Activated CD4-positive, CD25-positive, alpha-beta regulatory T cell treated with anti-CD3 and anti-CD28 coated beads, Interleukin-2, amount 50 U/mL, for 72 hours (primary cell): ENCODE measurements around the gene RABAC1.
"Not testable (repeated sequence)": the region's sequence is repeated elsewhere in the genome, so short reads cannot be mapped to it uniquely, and the experiment has no call there.

ENCODE experiments used
- DNase-seq: peaks from one replicate; pipeline ENCODE4 v3.0.0; 2021

RABAC1 gene

GRCh38 chr19:41944336-41944735 is 14.8 kb downstream of the RABAC1 start:
- no peak for DNase-seq

DNA sequence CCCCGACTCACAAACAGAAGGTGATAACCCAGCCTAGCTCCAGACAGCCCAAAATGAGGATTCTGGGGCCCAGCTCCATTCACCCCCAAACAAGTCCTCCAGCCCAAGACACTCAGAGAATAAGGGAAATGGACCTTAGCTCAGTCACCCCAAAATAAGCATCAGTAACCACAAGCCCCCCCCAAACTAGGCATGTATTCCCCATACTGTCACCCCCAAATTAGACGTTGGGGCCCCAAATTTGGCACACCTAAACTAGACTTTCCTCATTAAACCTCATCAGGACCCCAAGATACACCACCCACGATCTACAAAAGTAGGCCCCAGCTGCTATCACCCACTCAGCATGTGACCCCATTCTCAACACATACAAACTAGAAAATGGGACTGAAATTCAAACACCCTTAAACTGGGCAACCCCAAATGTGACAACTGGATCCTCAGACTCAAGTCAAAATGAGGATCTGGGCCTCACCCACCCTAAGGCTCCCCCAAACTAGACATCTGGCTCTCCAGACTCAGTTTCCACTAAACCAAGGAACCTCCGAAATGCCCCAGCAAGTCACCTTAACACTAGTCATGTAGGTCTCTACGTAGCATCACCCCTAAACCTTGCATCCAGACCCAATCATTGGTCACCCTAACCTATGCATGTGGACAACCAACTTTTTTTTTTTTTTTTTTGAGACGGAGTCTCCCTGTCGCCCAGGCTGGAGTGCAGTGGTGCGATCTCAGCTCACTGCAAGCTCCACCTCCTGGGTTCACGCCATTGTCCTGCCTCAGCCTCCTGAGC is 17.5 kb downstream of the RABAC1 start:
- no peak for DNase-seq

- DNase-seq, result no peak
Measured at GRCh38 chr19:41940731-41941409, 18.3 kb downstream of the RABAC1 start.

DNA sequence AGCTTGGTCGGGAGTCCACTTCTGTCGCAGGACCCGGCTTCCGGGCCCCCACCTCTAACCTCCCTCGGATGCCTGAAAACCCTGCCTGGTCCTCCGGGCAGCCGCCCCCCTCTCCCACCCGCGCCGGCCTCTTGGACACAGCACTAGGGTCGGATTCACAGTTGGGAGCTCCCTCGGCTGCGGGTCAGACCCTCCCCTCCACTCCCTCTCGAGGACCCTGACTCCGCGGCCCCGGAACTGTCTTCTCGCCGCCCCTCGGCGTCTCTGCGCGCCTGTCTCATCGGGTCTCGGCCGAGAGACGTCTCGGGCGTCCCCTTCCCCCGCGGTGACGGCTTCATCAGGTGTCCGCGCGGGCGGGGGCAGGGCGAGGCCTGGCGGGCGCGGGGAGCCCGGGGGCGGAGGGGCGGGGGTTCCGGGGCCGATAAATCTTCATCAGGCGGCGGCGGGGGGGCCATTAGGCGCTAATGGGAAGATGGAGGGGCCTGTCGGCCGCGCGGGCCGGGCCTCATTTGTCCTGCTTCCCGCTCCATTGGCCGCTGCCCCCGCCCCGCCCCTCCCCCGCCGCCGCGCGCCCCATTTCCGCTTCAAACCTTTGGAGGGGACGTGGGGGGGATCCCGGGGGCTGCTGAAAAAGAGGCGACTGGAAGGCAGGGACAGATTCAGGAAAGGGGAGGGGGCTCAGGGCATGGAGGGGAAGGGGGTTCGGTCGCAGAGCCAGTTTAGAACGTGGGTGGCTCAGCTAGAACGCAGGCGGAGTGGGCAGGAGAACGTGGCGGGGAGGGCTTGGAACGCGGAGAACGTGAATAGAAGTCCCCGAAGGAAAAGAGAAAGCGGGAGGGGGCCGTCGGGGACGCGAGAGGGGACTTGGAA is 19.0 kb downstream of the RABAC1 start:
- peak; percentile 63 for DNase-seq

- not testable (repeated sequence) for DNase-seq
Measured at GRCh38 chr19:41939209-41939608, 19.9 kb downstream of the RABAC1 start.

DNA sequence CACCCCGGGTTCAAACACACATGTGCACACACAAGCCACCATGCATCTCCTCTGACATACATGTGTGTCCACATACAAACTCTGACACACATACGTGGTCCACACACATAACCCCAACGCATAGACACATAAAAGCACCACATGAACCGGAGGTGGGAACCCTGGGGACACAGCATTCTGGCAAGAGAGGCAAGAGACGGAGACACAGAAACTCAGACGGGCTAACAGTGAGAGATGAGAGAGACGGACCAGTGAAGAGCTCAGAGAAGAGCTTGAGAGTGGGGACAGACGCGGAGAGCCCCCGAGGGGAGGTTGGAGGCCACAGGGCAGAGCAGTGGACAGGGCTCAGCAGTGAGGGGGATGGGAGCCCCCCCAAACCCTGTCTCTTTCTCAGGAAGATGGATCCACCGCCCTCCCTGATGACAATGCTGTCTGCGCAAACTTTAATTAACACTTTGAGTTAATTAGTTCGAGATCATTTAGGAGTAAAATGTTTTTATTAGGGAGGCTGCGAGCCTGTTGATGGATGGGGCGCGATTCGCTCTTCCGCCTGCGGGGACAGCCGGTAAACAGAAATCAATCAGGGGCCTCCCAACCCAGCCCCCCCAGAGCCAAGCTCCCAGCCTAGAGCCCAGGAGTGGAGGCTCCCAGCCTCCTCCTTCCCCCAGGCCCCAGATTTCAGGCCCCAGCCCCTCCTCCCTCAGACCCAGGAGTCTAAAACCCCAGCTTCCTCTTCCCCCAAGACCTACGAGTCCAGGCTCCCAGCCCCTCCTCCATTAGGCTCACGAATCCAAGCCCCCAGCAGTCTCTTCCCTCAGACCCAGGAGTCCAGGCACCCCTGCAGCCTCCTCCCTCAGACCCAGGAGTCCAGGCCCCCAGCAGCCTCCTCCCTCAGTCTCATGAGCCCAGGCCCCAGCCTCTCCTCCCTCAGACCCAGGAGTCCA is 21.3 kb downstream of the RABAC1 start:
- DNase-seq, result no peak

DNA sequence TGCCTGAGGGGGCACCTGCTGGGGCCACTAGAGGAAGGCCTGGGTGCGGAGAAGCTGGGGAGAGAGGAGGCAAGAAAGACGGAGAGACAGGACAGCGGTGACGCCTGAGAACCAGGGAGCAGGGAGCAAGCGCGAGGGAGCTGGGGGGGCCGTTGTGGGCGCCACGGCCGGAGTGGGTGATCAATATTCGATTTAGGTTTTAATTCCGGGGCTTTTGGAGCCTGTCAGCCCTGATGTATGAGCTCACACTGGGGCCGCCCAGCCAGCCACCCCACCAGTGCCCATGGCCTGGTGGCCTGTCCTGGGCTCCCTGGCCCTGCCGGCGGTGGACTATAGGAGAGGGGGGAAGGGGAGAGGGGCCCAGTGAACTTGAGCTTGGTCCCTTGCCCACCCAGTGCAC is 22.2 kb downstream of the RABAC1 start:
- no peak for DNase-seq

DNA sequence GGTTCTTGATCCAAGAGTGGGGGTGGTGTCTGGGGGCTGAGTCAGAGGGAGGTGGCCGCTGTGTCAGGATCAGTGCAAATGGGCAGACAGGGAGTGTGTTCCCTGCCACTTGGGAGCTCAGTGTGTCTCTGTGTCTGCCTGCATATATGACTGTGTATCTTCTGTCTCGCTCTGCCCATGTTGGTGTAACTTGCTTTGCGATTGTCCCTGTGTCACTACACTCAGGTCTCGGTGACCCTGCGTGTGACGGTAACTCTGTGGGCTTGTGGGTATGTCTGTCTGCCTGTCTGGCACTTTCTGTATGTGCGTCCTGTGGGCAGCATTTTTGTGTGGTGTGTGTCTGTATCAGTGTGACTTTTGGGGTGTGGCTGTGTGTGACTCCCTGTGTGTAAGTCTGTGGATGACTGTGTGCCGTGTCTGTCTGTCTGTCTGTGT is 22.7 kb downstream of the RABAC1 start:
- no peak for DNase-seq

DNA sequence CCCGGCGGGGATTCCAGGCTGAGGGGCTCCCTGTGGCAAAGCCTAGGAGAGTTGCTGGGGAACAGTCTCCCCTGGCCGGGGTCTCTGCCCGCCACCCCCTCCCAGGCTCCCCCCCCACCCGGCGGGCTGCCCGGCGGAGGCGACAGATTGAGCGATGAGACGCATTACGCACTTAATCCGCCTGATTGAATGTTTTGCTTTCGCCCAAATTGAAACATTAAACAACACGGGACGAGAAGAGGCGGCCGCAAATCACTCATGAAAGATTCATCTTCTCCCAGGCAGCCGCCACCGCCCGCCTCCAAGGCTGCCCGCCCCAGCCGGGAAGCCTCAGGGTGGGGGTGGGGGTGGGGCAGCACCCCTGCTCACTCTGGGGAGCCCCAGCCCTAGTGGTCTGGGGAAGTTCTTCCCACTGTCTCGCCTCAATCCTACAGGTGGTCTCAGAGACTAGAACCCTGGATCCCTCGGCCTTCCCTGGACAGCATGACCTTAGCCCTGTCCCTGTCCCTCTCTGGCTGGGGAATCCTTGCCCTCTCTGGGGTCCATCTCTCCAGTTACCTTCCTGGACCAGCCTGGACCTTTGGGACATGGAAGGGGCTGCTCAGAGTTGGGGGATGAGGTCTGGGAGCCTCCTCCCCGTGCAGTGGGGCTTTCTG is 23.2 kb downstream of the RABAC1 start:
- DNase-seq, result no peak

- peak; percentile 82 for DNase-seq
Measured at GRCh38 chr19:41934849-41935374, 24.2 kb downstream of the RABAC1 start.

DNA sequence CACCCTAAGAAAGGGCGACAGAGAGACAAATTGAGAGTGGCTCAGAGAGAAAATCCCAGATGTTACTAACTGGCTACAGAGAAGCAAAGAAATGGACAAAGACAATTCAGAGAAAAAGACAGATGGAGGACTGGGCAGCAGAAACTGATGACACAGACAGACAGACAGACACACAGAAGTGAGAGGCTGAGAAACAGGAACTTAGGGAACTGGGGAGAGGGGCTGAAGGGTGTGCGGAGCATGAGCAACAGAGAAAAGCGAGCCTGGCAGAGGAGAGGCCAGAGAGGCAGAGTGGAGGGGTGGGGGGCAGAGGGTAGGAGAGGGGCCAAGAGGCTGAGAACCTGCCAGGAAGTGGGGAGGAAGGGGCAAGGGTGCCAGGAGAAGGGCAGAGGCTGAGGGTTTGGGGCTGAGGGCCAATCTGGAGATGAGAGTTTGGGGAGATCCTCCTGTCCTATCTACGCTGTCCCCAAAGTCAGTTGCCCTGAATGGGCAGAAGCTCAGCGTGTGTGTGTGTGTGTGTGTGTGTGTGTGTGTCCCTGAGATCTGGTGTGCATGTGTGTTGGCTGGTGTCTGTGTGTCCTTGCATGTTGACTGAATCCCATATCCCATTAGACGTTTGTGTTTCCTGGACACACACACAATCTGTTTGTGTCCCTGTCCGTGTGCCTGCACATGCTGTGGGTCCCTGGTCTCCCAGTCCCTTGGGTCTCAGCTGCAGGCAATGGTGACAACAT is 25.3 kb downstream of the RABAC1 start:
- DNase-seq, result no peak

GRCh38 chr19:41932720-41933332 is 26.3 kb downstream of the RABAC1 start:
- no peak for DNase-seq

GRCh38 chr19:41932259-41932719 is 26.8 kb downstream of the RABAC1 start:
- no peak for DNase-seq

GRCh38 chr19:41930926-41931592 is 28.1 kb downstream of the RABAC1 start:
- no peak for DNase-seq

DNA sequence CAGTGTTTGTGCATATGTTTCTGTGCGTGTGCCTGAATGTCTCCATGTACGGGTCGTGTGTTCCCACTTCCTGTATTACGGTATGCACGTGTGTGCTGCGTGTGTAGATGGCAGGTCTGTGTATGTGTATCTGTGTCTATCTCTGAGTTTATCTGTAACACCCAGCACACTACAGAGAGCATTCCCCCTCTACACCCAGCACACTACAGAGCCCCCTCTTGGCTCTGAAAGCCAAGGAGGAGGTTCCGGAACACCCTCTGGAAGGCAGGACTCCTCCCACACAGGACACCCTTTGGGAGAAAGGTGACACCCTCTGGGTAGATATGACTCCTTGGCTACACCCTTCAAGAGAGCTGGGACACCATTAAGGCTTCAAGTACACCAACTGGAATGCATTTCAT is 28.8 kb downstream of the RABAC1 start:
- no peak for DNase-seq

- no peak for DNase-seq
Measured at GRCh38 chr19:41929536-41930071, 29.5 kb downstream of the RABAC1 start.

DNA sequence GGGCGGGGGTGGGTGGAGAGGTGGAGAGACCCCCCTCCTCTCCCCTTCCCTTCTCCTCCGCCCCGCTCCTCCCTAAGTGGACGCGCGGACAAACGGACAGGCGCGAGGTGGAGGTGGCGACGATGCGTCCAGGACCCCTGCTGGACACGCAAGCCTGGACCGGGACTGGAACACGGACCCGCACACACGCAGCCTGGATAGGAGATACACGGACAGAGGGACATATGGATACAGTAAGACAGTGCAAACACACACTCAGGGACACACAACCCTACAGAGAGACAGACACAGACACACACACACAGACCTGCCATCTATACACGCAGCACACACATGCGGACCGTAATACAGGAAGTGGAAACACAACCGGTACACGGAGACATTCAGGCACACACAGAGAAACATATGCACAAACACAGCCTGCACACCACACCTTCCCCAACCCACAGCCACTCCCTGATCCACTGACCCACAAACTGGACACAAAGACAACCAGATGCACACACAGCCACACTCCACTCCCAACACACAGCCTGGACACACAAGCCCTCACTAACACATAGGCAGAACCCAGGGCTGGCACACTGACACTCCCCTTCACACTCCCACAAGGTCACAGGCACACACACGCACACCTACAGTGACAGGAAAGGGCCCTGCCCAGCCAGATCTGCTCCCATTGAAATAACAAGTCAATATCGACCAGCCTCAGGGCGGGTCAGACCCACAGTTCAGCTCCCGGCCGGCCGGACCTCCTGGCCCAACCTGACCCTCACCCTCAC is 30.2 kb downstream of the RABAC1 start:
- DNase-seq, result no peak

- peak; percentile 49 for DNase-seq
Measured at GRCh38 chr19:41928221-41928683, 30.9 kb downstream of the RABAC1 start, which contains the start of gene ERFL. ERFL (minus strand) TSS chr19:41928449; CDS start chr19:41912919, 15,530 bp downstream.
